Umbilical cord (tissue), 1 donor: ENCODE data around the gene MDK. TPM values are rescaled to one million over a fixed set of nuclear protein-coding genes. Genes with fewer than 3 reads are reported as not detected.

Source experiments
- total RNA-seq: library from RNA; depleted of rRNA; stranded (reverse); fragments of >200 nt; gene quantifications from one replicate; pipeline ENCODE4 v1.2.3, GENCODE V29; 2014; ENCODE audit warnings: low replicate concordance; ENCODE audit not compliant: insufficient read depth

MDK gene
- total RNA-seq, 1 donor from 2014 or later = 78.0 TPM

Other genes with a start within 250 kb of the MDK start
- gene CREB3L1, start 104.0 kb upstream of the MDK start, total RNA-seq = 23.4 TPM
- gene DGKZ, start 34.2 kb upstream of the MDK start, total RNA-seq = 20.7 TPM
- not detected for gene CHRM4, start 10.1 kb downstream of the MDK start, total RNA-seq
- 48.6 TPM for gene AMBRA1, start 212.4 kb downstream of the MDK start, total RNA-seq
- 0.24 TPM for gene HARBI1, start 235.6 kb downstream of the MDK start, total RNA-seq
- gene ATG13, start 235.9 kb downstream of the MDK start, total RNA-seq = 37.6 TPM